GM19395 (cell line): ENCODE data around the gene JARID2.

Source experiments
- ATAC-seq: cut with Tn5 transposase; IDR thresholded peaks from one replicate; pipeline ENCODE4 v1.9.1; 2021; ENCODE audit warnings: mild to moderate bottlenecking, moderate library complexity; ENCODE audit not compliant: unreplicated experiment

JARID2 gene

GRCh38 chr6:15433511-15433861 lies 187.6 kb downstream of the JARID2 start:
- no peak for ATAC-seq

GRCh38 chr6:15434263-15434662 lies 188.4 kb downstream of the JARID2 start:
- ATAC-seq = no peak

DNA sequence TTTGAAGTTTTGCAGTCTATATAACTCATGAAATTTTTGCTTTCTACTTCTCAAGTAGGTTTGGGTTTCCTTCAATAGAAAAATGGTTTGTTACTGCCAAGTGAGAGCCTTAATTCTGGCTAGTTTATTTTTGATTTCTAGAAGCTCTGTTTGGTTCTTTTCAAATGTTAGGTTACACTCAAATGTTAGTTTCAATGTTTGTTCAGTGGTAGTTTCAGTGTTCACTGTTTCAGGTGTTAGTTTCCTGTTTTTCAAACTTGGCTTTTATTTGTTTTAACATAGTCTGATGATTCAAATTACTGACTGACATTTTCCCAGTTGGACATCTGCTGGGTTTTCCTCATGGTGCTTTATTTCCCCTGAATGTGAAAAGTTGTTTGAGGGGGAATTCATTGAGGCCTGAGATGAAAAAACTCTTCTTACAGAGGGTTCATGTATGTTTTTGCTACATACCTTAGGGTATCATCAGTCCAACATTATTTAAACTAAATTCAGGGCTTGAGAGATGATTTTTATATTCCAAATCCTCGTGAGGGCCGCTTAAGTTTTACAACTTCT lies 189.0 kb downstream of the JARID2 start:
- no peak for ATAC-seq

GRCh38 chr6:15435468-15435867 lies 189.6 kb downstream of the JARID2 start:
- no peak for ATAC-seq

DNA sequence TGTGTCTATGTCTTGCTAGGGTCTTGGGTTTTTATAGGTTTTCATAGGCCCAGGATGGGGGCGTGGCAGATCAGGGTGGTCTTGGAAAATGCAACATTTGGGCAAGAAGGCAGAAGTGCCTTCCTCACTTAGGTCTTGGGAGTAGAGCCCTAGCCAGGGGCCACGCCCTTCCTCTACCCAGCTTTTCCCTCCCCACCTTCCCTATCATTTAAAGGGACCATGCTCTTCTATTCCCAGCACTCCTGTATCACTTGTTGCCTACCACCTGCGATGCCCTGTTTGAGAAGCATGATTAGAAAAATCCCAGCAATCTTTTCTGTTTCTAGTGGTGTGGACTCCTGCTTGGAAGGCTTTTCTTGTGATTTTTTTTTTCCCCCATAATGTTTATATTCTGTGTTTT lies 190.6 kb downstream of the JARID2 start:
- no peak for ATAC-seq

GRCh38 chr6:15437090-15437635 lies 191.3 kb downstream of the JARID2 start:
- ATAC-seq = no peak

GRCh38 chr6:15439410-15440025 lies 193.6 kb downstream of the JARID2 start:
- ATAC-seq = no peak

DNA sequence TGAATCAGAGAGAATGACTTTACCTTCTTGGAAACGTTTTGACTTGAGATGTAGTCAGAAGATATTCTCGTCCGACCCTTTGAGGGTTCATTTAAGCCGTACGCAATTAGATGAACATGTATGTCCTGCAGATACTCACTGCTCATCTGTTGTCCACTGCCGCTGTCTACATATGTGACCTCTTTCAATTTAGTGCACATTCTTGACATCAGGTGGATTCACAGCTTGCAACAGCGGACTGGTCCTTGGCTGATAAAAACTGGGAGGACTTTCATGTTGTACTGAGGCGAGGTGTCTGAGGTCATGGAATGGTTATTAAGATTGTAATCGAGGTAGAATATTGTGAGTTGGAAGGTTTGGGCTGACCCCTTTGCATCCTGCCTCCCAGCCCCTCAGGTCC lies 194.2 kb downstream of the JARID2 start:
- no peak for ATAC-seq

- ATAC-seq = no peak
Measured at GRCh38 chr6:15441215-15441868, 195.5 kb downstream of the JARID2 start.

GRCh38 chr6:15441981-15442380 lies 196.1 kb downstream of the JARID2 start:
- ATAC-seq = no peak

GRCh38 chr6:15442467-15442866 lies 196.6 kb downstream of the JARID2 start:
- no peak for ATAC-seq

- no peak for ATAC-seq
Measured at GRCh38 chr6:15443119-15443830, 197.4 kb downstream of the JARID2 start.

GRCh38 chr6:15444081-15444731 lies 198.3 kb downstream of the JARID2 start:
- no peak for ATAC-seq

DNA sequence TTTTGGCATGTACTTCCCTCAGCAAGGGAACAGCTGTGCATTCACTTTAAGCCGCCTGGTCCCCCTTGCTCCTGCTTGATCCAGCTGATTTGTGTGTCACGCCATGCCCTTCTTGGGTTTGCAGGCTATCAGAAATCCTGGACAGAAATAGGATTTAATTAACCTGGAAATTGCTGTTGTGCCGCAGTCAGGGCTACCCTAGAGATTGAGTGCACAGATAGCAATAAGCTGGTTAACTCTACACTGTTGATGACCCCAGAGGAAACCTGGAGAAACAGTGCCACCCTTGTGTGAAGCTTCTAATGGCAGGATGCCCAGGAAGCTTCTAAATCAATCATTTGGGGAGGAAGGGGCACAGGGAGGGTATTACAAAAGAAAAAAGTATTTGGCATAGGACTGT lies 199.0 kb downstream of the JARID2 start:
- no peak for ATAC-seq

DNA sequence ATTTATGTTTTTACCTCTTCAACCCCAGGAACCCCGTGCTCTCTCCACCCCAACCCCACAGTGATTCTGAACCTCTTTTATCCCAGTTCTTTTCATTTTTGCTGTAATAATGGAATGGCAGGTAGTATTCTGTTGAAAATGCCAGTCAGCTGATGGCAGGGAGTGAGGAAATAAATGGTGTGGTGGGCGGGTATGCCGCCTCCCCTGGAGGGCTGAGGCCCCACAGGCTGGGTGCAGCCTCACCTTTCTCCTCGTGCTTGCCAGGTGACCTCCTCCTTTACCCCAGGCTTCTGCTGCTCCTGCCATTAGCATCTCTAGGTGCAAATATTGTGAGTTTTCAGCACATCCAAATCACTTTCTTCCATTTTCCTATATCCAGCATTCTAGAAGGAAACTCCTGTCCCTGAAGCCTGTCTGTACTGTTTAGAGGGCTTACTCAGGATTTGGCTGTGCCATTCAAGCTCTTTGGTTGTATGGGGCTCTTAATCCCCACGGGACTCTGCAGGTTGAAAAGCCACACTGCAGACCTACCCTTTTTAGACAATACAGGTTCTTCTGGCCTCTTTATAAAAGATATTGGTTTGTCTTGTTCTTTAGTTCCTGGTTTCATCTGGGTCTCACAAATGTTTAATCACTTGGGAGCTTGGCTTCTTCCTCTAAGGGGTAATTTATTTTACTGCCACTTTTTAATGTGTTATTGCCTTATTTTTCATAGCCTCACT lies 201.8 kb downstream of the JARID2 start:
- ATAC-seq = no peak

GRCh38 chr6:15449011-15449410 lies 203.1 kb downstream of the JARID2 start:
- no peak for ATAC-seq

DNA sequence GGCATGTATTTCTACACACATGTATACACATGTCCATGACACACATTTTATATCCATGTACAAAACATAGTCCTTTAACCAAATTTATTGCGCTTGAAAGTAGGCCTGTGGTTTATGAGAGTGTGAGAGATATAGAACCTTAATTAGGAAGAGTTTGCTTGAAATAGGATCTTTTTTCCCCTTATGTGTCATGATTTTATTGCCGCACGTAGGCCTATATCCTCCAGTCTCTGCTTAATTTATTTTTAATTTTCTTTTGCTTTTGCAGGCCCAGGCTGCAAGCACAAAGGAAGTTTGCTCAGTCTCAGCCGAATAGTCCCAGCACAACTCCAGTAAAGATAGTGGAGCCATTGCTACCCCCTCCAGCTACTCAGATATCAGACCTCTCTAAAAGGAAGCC lies 205.9 kb downstream of the JARID2 start:
- no peak for ATAC-seq

- ATAC-seq = no peak
Measured at GRCh38 chr6:15452182-15452941, 206.5 kb downstream of the JARID2 start.

DNA sequence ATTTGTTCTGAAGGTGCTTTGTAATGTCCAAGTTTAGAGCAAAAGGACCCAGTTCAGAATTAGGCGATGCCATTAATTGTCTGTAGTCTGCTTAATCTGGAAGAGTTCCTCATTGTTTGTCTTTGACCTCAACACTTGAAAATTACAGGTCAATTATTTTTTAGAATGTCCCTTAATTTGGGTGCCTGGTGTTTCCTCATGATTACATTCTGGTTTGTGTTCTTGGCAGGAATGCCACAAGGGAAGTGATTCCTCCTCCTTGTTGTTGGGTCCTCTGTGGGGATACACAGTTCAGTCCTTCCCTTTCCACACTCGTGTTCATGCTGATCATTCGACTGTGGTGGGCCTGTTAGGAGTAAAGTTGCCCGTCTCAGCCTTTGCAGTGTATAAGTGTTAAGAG lies 207.3 kb downstream of the JARID2 start:
- ATAC-seq = no peak

DNA sequence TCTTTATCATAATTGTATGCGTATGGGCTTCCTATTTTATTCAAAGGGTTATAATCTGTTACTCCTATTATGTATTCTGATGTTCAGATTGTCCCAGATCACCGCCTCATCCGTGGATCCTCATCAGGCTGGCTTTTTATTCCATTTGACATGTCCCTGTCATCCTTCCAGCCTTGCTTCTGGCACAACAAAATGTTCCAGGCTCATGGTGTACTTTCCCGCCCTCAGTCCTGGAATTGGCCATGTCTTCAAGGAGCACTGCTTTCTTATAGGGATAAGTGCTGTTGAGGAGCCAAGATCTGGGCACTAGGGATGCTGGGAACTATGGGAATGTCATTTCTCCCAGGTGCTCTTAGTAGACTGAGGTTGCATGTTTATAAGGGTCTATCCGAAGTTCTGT lies 207.8 kb downstream of the JARID2 start:
- ATAC-seq = no peak
